GM21576 (cell line): ENCODE results near the gene RNF8.
"Not testable (repeated sequence)": the region's sequence is repeated elsewhere in the genome, so short reads cannot be mapped to it uniquely, and the experiment has no call there.

Source experiments
- ATAC-seq: cut with Tn5 transposase; IDR thresholded peaks from one replicate; pipeline ENCODE4 v1.9.1; 2021; ENCODE audit warnings: mild to moderate bottlenecking, moderate library complexity; ENCODE audit not compliant: unreplicated experiment

The RNF8 gene

DNA sequence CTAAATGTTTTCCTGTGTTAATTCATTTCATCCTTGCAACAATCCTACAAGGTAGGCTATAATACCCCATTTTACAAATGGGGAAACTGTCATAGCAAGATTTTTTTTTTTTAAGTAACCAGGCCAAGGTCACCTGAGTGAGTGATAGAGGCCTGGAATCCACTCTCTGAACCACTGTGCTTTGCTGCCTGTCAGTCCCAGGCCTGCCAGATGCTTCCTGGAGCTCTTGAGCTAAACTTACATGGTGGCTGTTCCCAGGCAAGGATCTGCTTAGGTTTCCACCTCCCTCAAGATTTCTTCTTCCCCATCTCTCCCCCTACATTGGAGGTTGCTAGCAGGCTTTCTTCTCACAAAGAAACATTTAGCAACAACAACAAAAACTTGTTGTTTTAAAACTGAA is 32.7 kb upstream of the RNF8 start:
- no peak for ATAC-seq

- no peak for ATAC-seq
Measured at GRCh38 chr6:37321516-37322415, 32.0 kb upstream of the RNF8 start.

DNA sequence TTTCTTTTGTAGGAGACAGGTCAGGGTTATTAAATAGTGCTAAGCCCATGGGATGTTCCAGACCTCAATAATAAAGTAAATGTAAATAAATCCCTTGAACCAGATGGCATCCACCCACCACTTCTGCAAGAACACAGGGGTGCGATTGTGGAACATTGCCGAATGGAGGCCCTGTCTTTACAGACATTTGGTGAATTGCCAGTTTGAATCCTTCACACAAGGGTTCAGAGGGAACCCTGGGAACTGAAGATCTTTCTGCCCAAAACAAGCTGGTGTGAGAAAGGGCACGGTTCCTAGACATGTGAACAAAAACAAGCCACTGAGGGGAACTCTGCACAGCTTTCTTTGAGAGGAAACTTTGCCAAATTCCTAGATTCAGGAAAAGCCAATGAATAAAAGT is 30.2 kb upstream of the RNF8 start:
- ATAC-seq: no peak

GRCh38 chr6:37324131-37325033 is 29.4 kb upstream of the RNF8 start:
- no peak for ATAC-seq

GRCh38 chr6:37330345-37330744 is 23.4 kb upstream of the RNF8 start:
- ATAC-seq: not testable (repeated sequence)

DNA sequence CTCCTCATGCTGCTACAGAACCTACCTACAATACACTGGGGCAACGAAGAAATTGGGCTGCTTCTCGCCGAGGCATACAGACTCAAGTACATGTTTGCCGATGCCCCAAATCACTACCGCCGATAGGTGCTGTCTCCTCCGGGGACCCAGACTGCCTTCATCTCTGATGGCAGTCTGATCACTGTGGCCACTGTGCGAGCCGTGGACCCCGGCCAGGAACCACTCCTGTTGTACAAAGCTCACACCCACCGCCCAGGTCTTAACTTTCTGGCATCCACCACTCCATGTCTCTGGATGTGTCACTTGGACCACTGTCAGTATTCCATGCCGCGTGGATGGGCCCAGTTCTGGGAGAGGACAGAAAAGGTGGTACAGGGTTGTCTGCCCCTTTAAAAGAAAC is 22.7 kb upstream of the RNF8 start:
- ATAC-seq: no peak

DNA sequence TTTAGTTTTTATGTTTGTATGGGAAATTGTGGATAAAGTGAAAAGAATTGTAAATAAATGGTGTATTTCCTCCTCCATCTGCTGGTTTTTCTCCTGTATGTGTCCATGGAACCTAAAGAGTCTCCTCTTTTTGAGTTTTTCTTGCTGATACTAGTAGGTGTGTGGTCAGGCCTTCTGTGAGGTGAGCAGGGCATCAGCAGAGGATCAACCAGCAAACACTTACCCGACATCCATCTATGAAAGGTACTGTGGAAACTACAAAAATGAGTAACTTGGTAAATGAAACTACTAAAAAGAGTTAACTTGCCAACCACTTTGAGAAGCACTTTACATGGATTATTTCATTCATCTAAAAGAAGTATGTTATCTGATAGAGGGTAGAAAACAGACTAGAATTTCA is 20.9 kb upstream of the RNF8 start:
- no peak for ATAC-seq

DNA sequence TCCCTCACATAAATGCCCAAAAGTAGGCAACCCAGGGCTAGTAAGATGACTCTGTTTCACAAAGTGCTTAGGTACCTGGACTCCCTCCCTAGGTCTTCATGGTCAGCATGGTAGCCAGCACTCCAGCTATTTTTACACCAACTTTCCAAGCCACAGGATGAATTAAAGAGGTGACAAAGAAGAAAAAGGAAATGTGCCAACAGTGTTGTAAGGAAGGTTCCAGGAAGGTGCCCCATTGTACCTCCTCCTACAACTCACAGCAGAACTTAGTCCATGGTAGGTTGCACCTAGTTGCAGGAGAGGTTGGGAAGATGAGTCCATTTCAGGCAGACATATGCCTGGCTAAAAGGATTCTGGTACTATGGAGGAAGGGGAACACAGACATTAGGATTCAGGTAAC is 19.7 kb upstream of the RNF8 start:
- no peak for ATAC-seq

GRCh38 chr6:37338317-37338716 is 15.5 kb upstream of the RNF8 start:
- not testable (repeated sequence) for ATAC-seq

DNA sequence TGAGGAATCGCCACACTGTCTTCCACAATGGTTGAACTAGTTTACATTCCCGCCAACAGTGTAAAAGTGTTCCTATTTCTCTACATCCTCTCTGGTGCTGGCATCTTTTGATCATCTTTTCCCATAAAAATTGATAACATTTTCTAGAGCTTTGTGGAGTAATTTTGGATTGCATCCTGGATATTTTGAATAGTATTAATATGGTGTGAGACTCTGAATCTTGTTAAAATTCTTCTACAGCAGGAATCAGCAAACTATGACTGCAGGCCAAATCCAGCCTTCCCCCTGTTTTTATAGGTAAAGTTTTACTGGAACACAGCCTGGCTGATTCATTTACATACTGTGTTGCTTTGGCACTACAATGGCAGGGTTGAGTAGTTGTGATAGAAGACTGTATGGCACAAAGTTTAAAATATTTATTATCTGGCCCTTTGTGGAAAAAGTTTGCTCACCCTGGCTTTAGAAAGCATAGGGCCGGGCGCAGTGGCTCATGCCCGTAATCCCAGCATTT is 15.0 kb upstream of the RNF8 start:
- ATAC-seq: no peak

GRCh38 chr6:37339741-37340638 is 13.8 kb upstream of the RNF8 start:
- ATAC-seq: no peak

- no peak for ATAC-seq
Measured at GRCh38 chr6:37340639-37340943, 13.2 kb upstream of the RNF8 start.

- ATAC-seq: no peak
Measured at GRCh38 chr6:37343248-37343647, 10.5 kb upstream of the RNF8 start.

DNA sequence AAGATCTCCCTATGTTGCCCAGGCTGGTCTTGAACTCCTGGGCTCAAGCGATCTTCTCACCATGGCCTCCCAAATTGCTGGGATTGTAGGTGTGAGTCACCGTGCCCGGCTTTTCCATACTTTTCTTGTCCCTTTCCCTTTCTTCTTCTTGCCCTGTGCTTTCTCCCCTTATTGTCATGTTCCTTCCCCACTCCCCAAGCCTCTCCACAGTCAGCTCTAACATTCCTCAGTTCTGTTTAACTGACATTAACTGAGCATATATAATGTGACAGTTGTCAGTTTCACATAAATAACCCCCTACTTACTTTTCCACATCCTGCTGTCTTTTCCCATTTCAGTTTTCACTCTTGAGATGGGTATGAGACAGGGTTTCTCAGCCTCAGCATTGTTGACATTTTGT is 9.5 kb upstream of the RNF8 start:
- no peak for ATAC-seq

GRCh38 chr6:37345804-37346203 is 8.0 kb upstream of the RNF8 start:
- not testable (repeated sequence) for ATAC-seq

DNA sequence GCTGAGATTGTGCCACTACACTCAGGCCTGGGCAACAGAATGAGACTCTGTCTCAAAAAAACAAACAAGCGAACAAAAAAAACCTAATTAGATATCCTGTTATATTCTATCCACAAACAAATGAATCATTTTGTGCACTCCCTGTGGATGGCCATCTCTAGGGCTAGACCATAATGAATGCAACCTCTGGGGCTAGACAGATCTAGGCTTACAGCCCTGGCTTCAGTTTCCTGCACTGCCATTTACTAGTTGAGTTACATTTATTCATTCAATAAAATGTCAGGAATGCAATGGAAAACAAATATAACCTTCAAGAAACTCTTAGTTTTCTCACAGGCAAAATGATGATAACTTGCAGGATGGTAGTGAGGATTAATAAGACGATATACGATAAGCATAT is 6.6 kb upstream of the RNF8 start:
- ATAC-seq: no peak

GRCh38 chr6:37347670-37348111 is 6.1 kb upstream of the RNF8 start:
- ATAC-seq: no peak

- ATAC-seq: no peak
Measured at GRCh38 chr6:37351027-37351426, 2.8 kb upstream of the RNF8 start.

DNA sequence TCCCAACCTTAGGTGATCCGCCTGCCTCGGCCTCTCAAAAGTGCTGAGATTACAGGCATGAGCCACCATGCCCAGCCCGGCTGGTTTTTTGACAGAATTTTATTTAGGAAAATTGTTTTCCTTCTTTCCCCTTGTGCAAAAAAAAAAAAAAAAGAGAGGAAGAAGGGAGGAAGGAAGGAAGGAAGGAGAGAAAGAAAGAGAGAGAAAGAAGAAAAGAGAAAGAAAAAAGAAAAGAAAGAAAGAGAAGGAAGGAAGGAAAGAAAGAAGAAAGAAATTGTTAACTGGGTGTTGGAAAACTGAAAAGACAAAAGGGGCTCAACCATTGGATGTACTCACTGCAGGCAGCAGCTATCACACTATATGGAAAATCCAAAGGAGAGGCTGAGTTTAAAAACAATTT is 1.4 kb upstream of the RNF8 start:
- no peak for ATAC-seq

DNA sequence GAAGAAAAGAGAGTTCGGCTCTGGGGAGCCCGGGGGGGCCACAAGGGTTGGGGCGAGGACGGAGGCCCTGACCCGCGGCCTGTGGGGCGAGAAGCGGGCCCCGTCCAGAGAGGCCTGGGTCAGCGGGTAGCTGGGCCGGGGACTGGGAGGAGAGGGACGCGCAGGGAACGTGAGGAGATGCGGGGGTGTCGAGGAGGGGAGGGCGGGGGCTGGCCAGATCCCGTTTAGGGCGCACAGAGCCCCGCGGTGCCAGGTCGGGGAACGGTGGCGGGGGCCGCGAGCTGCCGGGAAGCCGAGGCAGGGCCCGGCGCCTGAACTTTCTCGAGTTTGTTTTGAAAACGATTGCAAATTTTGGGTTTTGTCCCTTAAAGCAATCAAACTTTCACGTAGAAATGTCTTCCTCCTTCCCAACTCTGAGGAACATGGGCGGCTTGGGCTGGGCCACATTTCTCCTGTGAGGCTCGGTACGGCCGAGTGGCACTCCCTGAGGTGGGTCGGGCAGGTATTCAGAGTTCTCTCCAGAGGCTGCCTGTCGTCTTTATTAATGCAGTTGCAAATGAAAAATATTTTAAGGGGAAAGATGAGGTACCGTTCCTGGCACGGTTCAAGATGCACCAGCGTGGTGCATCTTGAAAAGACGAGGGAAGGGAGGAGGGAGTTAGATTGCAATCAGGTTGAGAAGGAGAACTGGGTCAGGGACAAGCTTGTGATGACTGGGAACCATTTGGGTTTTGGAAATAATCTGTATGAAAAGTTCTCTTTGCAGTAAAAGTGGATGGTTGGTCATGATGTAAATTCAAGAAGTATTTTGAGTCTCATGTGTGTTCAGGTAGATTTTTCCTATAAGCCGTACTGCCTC is 972 bp downstream of the RNF8 start:
- no peak for ATAC-seq
